Astrocyte (in vitro differentiated cells and primary cell): ENCODE measurements around the gene TSC22D1. TPM values are rescaled to one million over a fixed set of nuclear protein-coding genes. Genes with fewer than 3 reads are reported as not detected.

Source experiments
- DNase-seq: peaks from one replicate; pipeline ENCODE4 v3.0.0-alpha.2; 2010; ENCODE audit warnings: low read depth
- FAIRE-seq: peaks from 2 replicates; lab custom pipeline; 2011; peaks lifted over from hg19 to GRCh38; lab: Jason Lieb, UNC
- H2AFZ ChIP-seq: 2 replicates; pipeline ENCODE4 v1.6.0; 2012; ENCODE audit warnings: low read depth, low read length, inconsistent platforms
- H3K27ac ChIP-seq: 2 replicates; pipeline ENCODE4 v1.5.1; 2011; ENCODE audit warnings: low read depth, low read length, inconsistent platforms
- H3K27me3 ChIP-seq: 2 replicates; pipeline ENCODE4 v1.6.0; 2011; ENCODE audit warnings: low read length, inconsistent platforms; ENCODE audit not compliant: insufficient read depth
- H3K36me3 ChIP-seq: 2 replicates; pipeline ENCODE4 v1.5.1; 2011; ENCODE audit warnings: low read length, inconsistent platforms; ENCODE audit not compliant: insufficient read depth
- H3K4me1 ChIP-seq: 2 replicates; pipeline ENCODE4 v1.5.1; 2011; ENCODE audit warnings: low read length, inconsistent platforms; ENCODE audit not compliant: insufficient read depth
- H3K4me2 ChIP-seq: 2 replicates; pipeline ENCODE4 v1.6.0; 2012; ENCODE audit warnings: low read length, inconsistent platforms
- H3K4me3 ChIP-seq: 2 replicates; pipeline ENCODE4 v1.5.1; 2011; ENCODE audit warnings: low read depth, mild to moderate bottlenecking, low read length, inconsistent platforms; ENCODE audit not compliant: insufficient read depth
- H3K79me2 ChIP-seq: 2 replicates; pipeline ENCODE4 v1.6.0; 2012; ENCODE audit warnings: mild to moderate bottlenecking, low read length, inconsistent platforms; ENCODE audit not compliant: insufficient read depth
- H3K9ac ChIP-seq: 2 replicates; pipeline ENCODE4 v1.6.0; 2012; ENCODE audit warnings: mild to moderate bottlenecking, low read length, inconsistent platforms
- H3K9me3 ChIP-seq: 2 replicates; pipeline ENCODE4 v1.5.1; 2012; ENCODE audit warnings: low read depth, mild to moderate bottlenecking, low read length, inconsistent platforms; ENCODE audit not compliant: insufficient read depth
- H4K20me1 ChIP-seq: 2 replicates; pipeline ENCODE4 v1.6.0; 2012; ENCODE audit warnings: low read length, inconsistent platforms; ENCODE audit not compliant: insufficient read depth
- H3K27ac Mint-ChIP-seq: one replicate; pipeline ENCODE4 v1.8.0; 2021; ENCODE audit warnings: mild to moderate bottlenecking, mixed read lengths; ENCODE audit not compliant: unreplicated experiment
- H3K27me3 Mint-ChIP-seq: one replicate; pipeline ENCODE4 v1.8.0; 2021; ENCODE audit warnings: low read depth, mixed read lengths; ENCODE audit not compliant: unreplicated experiment
- H3K36me3 Mint-ChIP-seq: one replicate; pipeline ENCODE4 v1.8.0; 2021; ENCODE audit warnings: low read depth, mixed read lengths; ENCODE audit not compliant: unreplicated experiment
- H3K4me1 Mint-ChIP-seq: one replicate; pipeline ENCODE4 v1.8.0; 2021; ENCODE audit warnings: low read depth, mixed read lengths; ENCODE audit not compliant: unreplicated experiment
- H3K4me3 Mint-ChIP-seq: one replicate; pipeline ENCODE4 v1.8.0; 2021; ENCODE audit warnings: mild to moderate bottlenecking, moderate library complexity, mixed read lengths; ENCODE audit not compliant: unreplicated experiment
- H3K9me3 Mint-ChIP-seq: one replicate; pipeline ENCODE4 v1.8.0; 2021; ENCODE audit warnings: mild to moderate bottlenecking, mixed read lengths; ENCODE audit not compliant: unreplicated experiment
- EZH2 ChIP-seq: IDR thresholded peaks from 2 replicates; pipeline ENCODE4 v1.6.1; 2012; ENCODE audit warnings: mild to moderate bottlenecking, low read length, inconsistent platforms; ENCODE audit not compliant: insufficient read depth
- total RNA-seq: library from RNA; stranded (reverse); gene quantifications from 2 replicates; pipeline ENCODE4 v1.2.1, GENCODE V29; 2021
- TF ChIP-seq, protein P1 (sequence below): IDR thresholded peaks from 2 replicates; pipeline ENCODE4 v1.5.1; 2011; ENCODE audit warnings: low read depth, mild to moderate bottlenecking, inconsistent platforms, low read length, moderate library complexity; ENCODE audit not compliant: insufficient read depth

Gene TSC22D1
- total RNA-seq, 1 donor from 2014 or later: 96.2 TPM

DNA sequence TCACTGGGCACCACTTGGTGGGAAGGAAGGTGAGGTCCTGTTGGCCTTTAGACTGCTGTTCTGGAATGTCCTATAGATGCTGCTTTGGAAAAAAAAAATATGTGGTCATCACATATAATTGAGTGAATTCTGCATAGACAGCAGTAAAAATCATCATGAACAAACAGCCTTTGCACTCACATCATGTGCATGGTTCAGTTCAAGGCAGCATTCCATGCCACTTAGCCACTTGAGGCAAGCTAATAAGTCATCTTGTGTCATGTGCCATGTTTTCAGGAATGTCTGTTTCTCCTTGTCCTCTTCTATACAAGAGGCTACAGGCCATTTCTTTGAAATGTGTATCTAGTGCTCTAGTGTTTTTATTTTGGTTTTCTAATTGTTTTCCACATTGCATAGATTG lies 43.9 kb upstream of the TSC22D1 start:
- H3K79me2 ChIP-seq: no peaks in the 10 kb centered on the region
- peak; percentile 74 for FAIRE-seq
- no peak overlapping the region for H3K4me3 Mint-ChIP-seq
- no peaks in the 10 kb centered on the region for H3K36me3 ChIP-seq
- H3K9me3 ChIP-seq: no peaks in the 10 kb centered on the region
- DNase-seq: peak; percentile 55
- no peak overlapping the region for H3K9ac ChIP-seq
- no peak overlapping the region for H3K4me2 ChIP-seq
- no peaks in the 10 kb centered on the region for H3K9me3 Mint-ChIP-seq
- no peaks in the 10 kb centered on the region for H4K20me1 ChIP-seq
- no peaks in the 10 kb centered on the region for H3K36me3 Mint-ChIP-seq
- peaks cover 12% of the 10 kb centered on the region for H3K4me1 Mint-ChIP-seq
- TF ChIP-seq, protein P1, sequence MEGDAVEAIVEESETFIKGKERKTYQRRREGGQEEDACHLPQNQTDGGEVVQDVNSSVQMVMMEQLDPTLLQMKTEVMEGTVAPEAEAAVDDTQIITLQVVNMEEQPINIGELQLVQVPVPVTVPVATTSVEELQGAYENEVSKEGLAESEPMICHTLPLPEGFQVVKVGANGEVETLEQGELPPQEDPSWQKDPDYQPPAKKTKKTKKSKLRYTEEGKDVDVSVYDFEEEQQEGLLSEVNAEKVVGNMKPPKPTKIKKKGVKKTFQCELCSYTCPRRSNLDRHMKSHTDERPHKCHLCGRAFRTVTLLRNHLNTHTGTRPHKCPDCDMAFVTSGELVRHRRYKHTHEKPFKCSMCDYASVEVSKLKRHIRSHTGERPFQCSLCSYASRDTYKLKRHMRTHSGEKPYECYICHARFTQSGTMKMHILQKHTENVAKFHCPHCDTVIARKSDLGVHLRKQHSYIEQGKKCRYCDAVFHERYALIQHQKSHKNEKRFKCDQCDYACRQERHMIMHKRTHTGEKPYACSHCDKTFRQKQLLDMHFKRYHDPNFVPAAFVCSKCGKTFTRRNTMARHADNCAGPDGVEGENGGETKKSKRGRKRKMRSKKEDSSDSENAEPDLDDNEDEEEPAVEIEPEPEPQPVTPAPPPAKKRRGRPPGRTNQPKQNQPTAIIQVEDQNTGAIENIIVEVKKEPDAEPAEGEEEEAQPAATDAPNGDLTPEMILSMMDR: no peak
- TF ChIP-seq EZH2: no peak
- H3K27ac ChIP-seq: no peak overlapping the region
- no peak overlapping the region for H3K27ac Mint-ChIP-seq
- no peaks in the 10 kb centered on the region for H3K27me3 ChIP-seq
- H3K4me3 ChIP-seq: no peak overlapping the region
- no peaks in the 10 kb centered on the region for H3K27me3 Mint-ChIP-seq
- H3K4me1 ChIP-seq: no peaks in the 10 kb centered on the region
- H2AFZ ChIP-seq: no peak overlapping the region

DNA sequence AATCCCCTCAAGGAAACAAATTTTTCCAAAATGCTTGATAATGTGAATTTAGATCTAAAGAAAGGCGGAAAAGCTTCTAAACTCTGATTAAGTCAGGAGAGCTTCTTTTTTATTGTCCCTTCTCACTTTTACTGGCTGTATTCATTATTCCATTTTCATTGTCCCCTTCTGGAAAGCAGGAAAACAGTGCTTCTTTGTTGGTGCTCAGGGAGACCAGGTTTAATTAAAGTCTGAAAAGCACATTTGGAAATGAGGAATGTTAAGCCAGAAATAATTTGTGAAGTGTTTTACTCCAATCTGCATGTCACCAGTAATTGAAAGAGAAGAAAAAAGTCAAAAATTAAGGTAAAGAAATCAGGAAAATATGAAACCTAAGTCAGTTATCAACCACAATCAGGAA lies 43.5 kb upstream of the TSC22D1 start:
- no peak for FAIRE-seq
- no peaks in the 10 kb centered on the region for H3K79me2 ChIP-seq
- no peaks in the 10 kb centered on the region for H3K4me1 ChIP-seq
- H3K4me3 ChIP-seq: no peak overlapping the region
- no peaks in the 10 kb centered on the region for H3K36me3 ChIP-seq
- Mint-ChIP-seq H3K4me1 (peaks cover 12% of the 10 kb centered on the region), H3K9me3 (no peaks in the 10 kb centered on the region), H3K27ac (no peak overlapping the region), H3K27me3 (no peaks in the 10 kb centered on the region), H3K36me3 (no peaks in the 10 kb centered on the region), H3K4me3 (no peak overlapping the region)
- TF ChIP-seq EZH2: no peak
- TF ChIP-seq, protein P1: no peak
- no peak for DNase-seq
- no peaks in the 10 kb centered on the region for H4K20me1 ChIP-seq
- H3K9me3 ChIP-seq: no peaks in the 10 kb centered on the region
- H3K9ac ChIP-seq: no peak overlapping the region
- no peaks in the 10 kb centered on the region for H3K27me3 ChIP-seq
- no peak overlapping the region for H3K27ac ChIP-seq
- H3K4me2 ChIP-seq: no peak overlapping the region
- H2AFZ ChIP-seq: no peak overlapping the region

DNA sequence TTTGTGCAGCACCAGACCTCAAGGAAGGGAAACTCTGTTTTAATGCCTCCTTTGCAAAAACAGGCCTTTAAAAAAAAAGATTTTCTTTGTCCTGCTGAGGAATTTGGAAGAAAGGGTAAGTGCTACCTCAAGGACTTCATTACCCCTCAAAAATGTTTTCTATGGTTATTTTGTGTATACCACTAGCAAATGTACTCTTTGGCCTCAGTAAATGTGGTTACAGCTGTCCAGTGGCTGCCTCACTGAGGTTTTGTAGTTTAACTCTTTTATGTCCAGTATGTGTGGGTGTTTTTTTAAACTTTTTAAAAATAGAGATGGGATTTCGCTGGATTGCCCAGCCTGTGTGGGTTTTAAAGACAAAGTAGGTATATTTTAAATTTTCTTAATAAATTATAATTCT lies 42.2 kb upstream of the TSC22D1 start:
- Histone ChIP-seq H2AFZ (no peak overlapping the region), H3K79me2 (no peaks in the 10 kb centered on the region), H3K4me2 (no peak overlapping the region), H3K36me3 (no peaks in the 10 kb centered on the region), H3K9ac (no peak overlapping the region), H3K4me1 (no peaks in the 10 kb centered on the region), H3K27ac (no peak overlapping the region), H3K4me3 (no peak overlapping the region), H3K27me3 (no peaks in the 10 kb centered on the region), H3K9me3 (no peaks in the 10 kb centered on the region), H4K20me1 (no peaks in the 10 kb centered on the region)
- Mint-ChIP-seq H3K27ac (no peak overlapping the region), H3K9me3 (no peaks in the 10 kb centered on the region), H3K4me3 (no peak overlapping the region), H3K4me1 (peaks cover 12% of the 10 kb centered on the region), H3K27me3 (no peaks in the 10 kb centered on the region), H3K36me3 (no peaks in the 10 kb centered on the region)
- TF ChIP-seq, protein P1: no peak
- TF ChIP-seq EZH2: no peak
- DNase-seq (peak; percentile 82), FAIRE-seq (no peak)
